H1 (cell line): ENCODE data around the gene U2AF1L4. TPM values are rescaled to one million over a fixed set of nuclear protein-coding genes. Genes with fewer than 3 reads are reported as not detected.

Experiments
- ASH2L ChIP-seq: fragments of 200-600, 300-600 bp; sonication (generic); IDR thresholded peaks from one replicate; pipeline ENCODE4 v1.7.1; 2017; ENCODE audit warnings: low read length
- BACH1 ChIP-seq: IDR thresholded peaks from 2 replicates; pipeline ENCODE4 v1.6.1; 2012; ENCODE audit warnings: low read length, improper control_type of control experiment
- HDAC2 ChIP-seq, 2 experiments: fragments of 300-600 bp in 1 of 2; sonication (generic) in 1 of 2; IDR thresholded peaks; 2 replicates each; pipeline ENCODE4 v1.6.1; 2011 to 2012; ENCODE audit warnings: low read depth in 2 of 2, low read length in 2 of 2, mild to moderate bottlenecking in 2 of 2, moderate library complexity in 2 of 2, borderline replicate concordance in 1 of 2, inconsistent platforms in 1 of 2
- RBBP5 ChIP-seq: IDR thresholded peaks from 2 replicates; pipeline ENCODE4 v1.7.1; 2012; ENCODE audit warnings: low read depth, mild to moderate bottlenecking, inconsistent platforms, low read length, moderate library complexity, borderline replicate concordance
- SP2 ChIP-seq: IDR thresholded peaks from 2 replicates; pipeline ENCODE4 v1.6.1; 2012; ENCODE audit warnings: mild to moderate bottlenecking, low read length, inconsistent platforms
- TAF7 ChIP-seq: optimal IDR thresholded peaks from 2 replicates; pipeline ENCODE3; 2011; ENCODE audit warnings: low read depth, mild to moderate bottlenecking, inconsistent platforms, low read length, moderate library complexity, borderline replicate concordance
- TBP ChIP-seq: IDR thresholded peaks from 2 replicates; pipeline ENCODE4 v1.6.1; 2011; ENCODE audit warnings: low read depth, low read length, improper control_type of control experiment
- polyA plus RNA-seq, 7 experiments: library from polyadenylated mRNA; depleted of rRNA in 3 of 7; stranded (reverse) in 5 of 7; unstranded in 2 of 7; fragments of >200 nt in 5 of 7; fragments of 200-250 nt in 2 of 7; gene quantifications; 1 replicate in 5 of 7; 2 replicates in 1 of 7; 4 replicates in 1 of 7; pipeline versions ENCODE4 v1.2.1 to v1.2.3, GENCODE V29; 2011 to 2013; ENCODE audit warnings: missing spikeins in 2 of 7, mixed read lengths in 2 of 7
- total RNA-seq: library from RNA; stranded (reverse); fragmentation: NEBNext Ultra II Directional; extraction: Animal tissue kit (Norgen Biotek cat#: 25700); gene quantifications from 2 replicates; pipeline ENCODE4 v1.2.1, GENCODE V29; 2021
- TF ChIP-seq, protein P1 (sequence below): fragments of 300-600 bp; sonication (generic); IDR thresholded peaks from 2 replicates; pipeline ENCODE4 v1.7.1; 2012; ENCODE audit warnings: low read length, moderate library complexity, mild to moderate bottlenecking, inconsistent platforms; ENCODE audit not compliant: insufficient replicate concordance
- TF ChIP-seq, protein P2 (sequence below), 3 experiments: IDR thresholded peaks; 1 replicate in 2 of 3; 2 replicates in 1 of 3; pipeline versions ENCODE4 v1.5.1 to v1.6.1; 2011; ENCODE audit warnings: low read length in 3 of 3, mild to moderate bottlenecking in 3 of 3, inconsistent platforms in 2 of 3, low read depth in 1 of 3, moderate library complexity in 1 of 3; ENCODE audit not compliant: insufficient read depth in 1 of 3; ENCODE audit errors: control extremely low read depth in 1 of 3

U2AF1L4 gene
- total and polyA plus RNA-seq, 2 of the 8 experiments (the other 6 are each of a cell fraction or from before 2014, with no cell fraction given): 15.1 to 32.7 TPM

DNA sequence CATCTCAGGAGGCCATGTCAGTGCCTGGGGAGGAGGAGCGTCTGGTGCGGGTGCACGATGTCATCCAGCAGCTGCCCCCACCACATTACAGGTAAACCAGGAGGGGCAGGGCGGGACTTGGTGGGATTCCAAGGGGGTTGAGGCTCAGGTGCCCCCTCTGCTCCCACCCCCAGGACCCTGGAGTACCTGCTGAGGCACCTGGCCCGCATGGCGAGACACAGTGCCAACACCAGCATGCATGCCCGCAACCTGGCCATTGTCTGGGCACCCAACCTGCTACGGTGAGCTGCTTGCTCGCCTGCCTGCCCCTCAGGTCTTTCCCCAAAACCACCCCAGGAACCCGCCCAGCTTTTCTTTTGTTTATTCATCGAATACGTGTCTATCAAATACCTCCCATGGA, 37.4 kb upstream of the U2AF1L4 start (continued):
- TF ChIP-seq, protein P1, sequence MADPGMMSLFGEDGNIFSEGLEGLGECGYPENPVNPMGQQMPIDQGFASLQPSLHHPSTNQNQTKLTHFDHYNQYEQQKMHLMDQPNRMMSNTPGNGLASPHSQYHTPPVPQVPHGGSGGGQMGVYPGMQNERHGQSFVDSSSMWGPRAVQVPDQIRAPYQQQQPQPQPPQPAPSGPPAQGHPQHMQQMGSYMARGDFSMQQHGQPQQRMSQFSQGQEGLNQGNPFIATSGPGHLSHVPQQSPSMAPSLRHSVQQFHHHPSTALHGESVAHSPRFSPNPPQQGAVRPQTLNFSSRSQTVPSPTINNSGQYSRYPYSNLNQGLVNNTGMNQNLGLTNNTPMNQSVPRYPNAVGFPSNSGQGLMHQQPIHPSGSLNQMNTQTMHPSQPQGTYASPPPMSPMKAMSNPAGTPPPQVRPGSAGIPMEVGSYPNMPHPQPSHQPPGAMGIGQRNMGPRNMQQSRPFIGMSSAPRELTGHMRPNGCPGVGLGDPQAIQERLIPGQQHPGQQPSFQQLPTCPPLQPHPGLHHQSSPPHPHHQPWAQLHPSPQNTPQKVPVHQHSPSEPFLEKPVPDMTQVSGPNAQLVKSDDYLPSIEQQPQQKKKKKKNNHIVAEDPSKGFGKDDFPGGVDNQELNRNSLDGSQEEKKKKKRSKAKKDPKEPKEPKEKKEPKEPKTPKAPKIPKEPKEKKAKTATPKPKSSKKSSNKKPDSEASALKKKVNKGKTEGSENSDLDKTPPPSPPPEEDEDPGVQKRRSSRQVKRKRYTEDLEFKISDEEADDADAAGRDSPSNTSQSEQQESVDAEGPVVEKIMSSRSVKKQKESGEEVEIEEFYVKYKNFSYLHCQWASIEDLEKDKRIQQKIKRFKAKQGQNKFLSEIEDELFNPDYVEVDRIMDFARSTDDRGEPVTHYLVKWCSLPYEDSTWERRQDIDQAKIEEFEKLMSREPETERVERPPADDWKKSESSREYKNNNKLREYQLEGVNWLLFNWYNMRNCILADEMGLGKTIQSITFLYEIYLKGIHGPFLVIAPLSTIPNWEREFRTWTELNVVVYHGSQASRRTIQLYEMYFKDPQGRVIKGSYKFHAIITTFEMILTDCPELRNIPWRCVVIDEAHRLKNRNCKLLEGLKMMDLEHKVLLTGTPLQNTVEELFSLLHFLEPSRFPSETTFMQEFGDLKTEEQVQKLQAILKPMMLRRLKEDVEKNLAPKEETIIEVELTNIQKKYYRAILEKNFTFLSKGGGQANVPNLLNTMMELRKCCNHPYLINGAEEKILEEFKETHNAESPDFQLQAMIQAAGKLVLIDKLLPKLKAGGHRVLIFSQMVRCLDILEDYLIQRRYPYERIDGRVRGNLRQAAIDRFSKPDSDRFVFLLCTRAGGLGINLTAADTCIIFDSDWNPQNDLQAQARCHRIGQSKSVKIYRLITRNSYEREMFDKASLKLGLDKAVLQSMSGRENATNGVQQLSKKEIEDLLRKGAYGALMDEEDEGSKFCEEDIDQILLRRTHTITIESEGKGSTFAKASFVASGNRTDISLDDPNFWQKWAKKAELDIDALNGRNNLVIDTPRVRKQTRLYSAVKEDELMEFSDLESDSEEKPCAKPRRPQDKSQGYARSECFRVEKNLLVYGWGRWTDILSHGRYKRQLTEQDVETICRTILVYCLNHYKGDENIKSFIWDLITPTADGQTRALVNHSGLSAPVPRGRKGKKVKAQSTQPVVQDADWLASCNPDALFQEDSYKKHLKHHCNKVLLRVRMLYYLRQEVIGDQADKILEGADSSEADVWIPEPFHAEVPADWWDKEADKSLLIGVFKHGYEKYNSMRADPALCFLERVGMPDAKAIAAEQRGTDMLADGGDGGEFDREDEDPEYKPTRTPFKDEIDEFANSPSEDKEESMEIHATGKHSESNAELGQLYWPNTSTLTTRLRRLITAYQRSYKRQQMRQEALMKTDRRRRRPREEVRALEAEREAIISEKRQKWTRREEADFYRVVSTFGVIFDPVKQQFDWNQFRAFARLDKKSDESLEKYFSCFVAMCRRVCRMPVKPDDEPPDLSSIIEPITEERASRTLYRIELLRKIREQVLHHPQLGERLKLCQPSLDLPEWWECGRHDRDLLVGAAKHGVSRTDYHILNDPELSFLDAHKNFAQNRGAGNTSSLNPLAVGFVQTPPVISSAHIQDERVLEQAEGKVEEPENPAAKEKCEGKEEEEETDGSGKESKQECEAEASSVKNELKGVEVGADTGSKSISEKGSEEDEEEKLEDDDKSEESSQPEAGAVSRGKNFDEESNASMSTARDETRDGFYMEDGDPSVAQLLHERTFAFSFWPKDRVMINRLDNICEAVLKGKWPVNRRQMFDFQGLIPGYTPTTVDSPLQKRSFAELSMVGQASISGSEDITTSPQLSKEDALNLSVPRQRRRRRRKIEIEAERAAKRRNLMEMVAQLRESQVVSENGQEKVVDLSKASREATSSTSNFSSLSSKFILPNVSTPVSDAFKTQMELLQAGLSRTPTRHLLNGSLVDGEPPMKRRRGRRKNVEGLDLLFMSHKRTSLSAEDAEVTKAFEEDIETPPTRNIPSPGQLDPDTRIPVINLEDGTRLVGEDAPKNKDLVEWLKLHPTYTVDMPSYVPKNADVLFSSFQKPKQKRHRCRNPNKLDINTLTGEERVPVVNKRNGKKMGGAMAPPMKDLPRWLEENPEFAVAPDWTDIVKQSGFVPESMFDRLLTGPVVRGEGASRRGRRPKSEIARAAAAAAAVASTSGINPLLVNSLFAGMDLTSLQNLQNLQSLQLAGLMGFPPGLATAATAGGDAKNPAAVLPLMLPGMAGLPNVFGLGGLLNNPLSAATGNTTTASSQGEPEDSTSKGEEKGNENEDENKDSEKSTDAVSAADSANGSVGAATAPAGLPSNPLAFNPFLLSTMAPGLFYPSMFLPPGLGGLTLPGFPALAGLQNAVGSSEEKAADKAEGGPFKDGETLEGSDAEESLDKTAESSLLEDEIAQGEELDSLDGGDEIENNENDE: no peak
- TF ChIP-seq, protein P2, sequence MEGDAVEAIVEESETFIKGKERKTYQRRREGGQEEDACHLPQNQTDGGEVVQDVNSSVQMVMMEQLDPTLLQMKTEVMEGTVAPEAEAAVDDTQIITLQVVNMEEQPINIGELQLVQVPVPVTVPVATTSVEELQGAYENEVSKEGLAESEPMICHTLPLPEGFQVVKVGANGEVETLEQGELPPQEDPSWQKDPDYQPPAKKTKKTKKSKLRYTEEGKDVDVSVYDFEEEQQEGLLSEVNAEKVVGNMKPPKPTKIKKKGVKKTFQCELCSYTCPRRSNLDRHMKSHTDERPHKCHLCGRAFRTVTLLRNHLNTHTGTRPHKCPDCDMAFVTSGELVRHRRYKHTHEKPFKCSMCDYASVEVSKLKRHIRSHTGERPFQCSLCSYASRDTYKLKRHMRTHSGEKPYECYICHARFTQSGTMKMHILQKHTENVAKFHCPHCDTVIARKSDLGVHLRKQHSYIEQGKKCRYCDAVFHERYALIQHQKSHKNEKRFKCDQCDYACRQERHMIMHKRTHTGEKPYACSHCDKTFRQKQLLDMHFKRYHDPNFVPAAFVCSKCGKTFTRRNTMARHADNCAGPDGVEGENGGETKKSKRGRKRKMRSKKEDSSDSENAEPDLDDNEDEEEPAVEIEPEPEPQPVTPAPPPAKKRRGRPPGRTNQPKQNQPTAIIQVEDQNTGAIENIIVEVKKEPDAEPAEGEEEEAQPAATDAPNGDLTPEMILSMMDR (IDR thresholded peaks at IDR 0.05; ENCODE audit: control extremely low read depth in 1 of 3, insufficient read depth in 1 of 3, low read depth in 1 of 3, low read length in 3 of 3): no peak
- TF ChIP-seq HDAC2 (IDR thresholded peaks at IDR 0.05; ENCODE audit: borderline replicate concordance in 1 of 2, low read depth in 2 of 2, low read length in 2 of 2) (no peak), TAF7 (no peak), ASH2L (no peak), SP2 (no peak), BACH1 (no peak), TBP (no peak), RBBP5 (no peak)
